ENCODE results near the gene TMEM154. TPM values are rescaled to one million over a fixed set of nuclear protein-coding genes. Genes with fewer than 3 reads are reported as not detected.

Gene TMEM154
- total RNA-seq, 4 donors from 2014 or later = 1.3 to 4.5 (median 2.9) TPM

- Histone ChIP-seq H3K4me1 (no peaks in the 10 kb centered on the region), H3K27ac (no peak overlapping the region), H3K9me3 (no peaks in the 10 kb centered on the region), H3K27me3 (no peaks in the 10 kb centered on the region), H3K36me3 (no peaks in the 10 kb centered on the region), H3K4me3 (no peak overlapping the region)
- TF ChIP-seq CTCF (IDR thresholded peaks at IDR 0.05) (no peak), POLR2A (IDR thresholded peaks at IDR 0.05) (no peak)
- intact Hi-C loops (cut with DNase I; ENCODE audit: low total_unique reads) = no loop called here
- no peak for DNase-seq
These were observed 43.4 kb upstream of the TMEM154 start for GRCh38 chr4:152723236-152723635.

- intact Hi-C loops (cut with DNase I; ENCODE audit: low total_unique reads) = no loop called here
- no peak for TF ChIP-seq POLR2A (IDR thresholded peaks at IDR 0.05)
- TF ChIP-seq CTCF (IDR thresholded peaks at IDR 0.05) = no peak
- no peak overlapping the region for H3K27ac ChIP-seq
- no peaks in the 10 kb centered on the region for H3K9me3 ChIP-seq
- H3K4me1 ChIP-seq = no peaks in the 10 kb centered on the region
- H3K36me3 ChIP-seq = no peaks in the 10 kb centered on the region
- DNase-seq = no peak
- H3K27me3 ChIP-seq = no peaks in the 10 kb centered on the region
- no peak overlapping the region for H3K4me3 ChIP-seq
These were observed 40.2 kb upstream of the TMEM154 start for GRCh38 chr4:152719801-152720556.

GRCh38 chr4:152719291-152719690, 39.5 kb upstream of the TMEM154 start:
- H3K9me3 ChIP-seq = no peaks in the 10 kb centered on the region
- intact Hi-C loops (cut with DNase I; ENCODE audit: low total_unique reads) = no loop called here
- H3K27ac ChIP-seq = no peak overlapping the region
- no peaks in the 10 kb centered on the region for H3K4me1 ChIP-seq
- no peak overlapping the region for H3K4me3 ChIP-seq
- no peak for TF ChIP-seq POLR2A (IDR thresholded peaks at IDR 0.05)
- no peak for TF ChIP-seq CTCF (IDR thresholded peaks at IDR 0.05)
- H3K36me3 ChIP-seq = no peaks in the 10 kb centered on the region
- no peaks in the 10 kb centered on the region for H3K27me3 ChIP-seq
- no peak for DNase-seq

GRCh38 chr4:152715076-152715475, 35.3 kb upstream of the TMEM154 start:
- Histone ChIP-seq H3K9me3 (no peaks in the 10 kb centered on the region), H3K27ac (no peak overlapping the region), H3K27me3 (no peaks in the 10 kb centered on the region), H3K4me3 (no peak overlapping the region), H3K4me1 (no peaks in the 10 kb centered on the region), H3K36me3 (no peaks in the 10 kb centered on the region)
- intact Hi-C loops (cut with DNase I; ENCODE audit: low total_unique reads) = no loop called here
- no peak for TF ChIP-seq POLR2A (IDR thresholded peaks at IDR 0.05)
- no peak for TF ChIP-seq CTCF (IDR thresholded peaks at IDR 0.05)
- DNase-seq = no peak

GRCh38 chr4:152713951-152714705, 34.3 kb upstream of the TMEM154 start:
- Histone ChIP-seq H3K4me3 (no peak overlapping the region), H3K27ac (no peak overlapping the region), H3K36me3 (no peaks in the 10 kb centered on the region), H3K9me3 (no peaks in the 10 kb centered on the region), H3K27me3 (no peaks in the 10 kb centered on the region), H3K4me1 (no peaks in the 10 kb centered on the region)
- intact Hi-C loops (cut with DNase I; ENCODE audit: low total_unique reads) = no loop called here
- DNase-seq = no peak
- no peak for TF ChIP-seq POLR2A (IDR thresholded peaks at IDR 0.05)
- TF ChIP-seq CTCF (IDR thresholded peaks at IDR 0.05) = no peak

Measured in uterus (tissue), 4 donors.